Stimulated activated CD4-positive, alpha-beta T cell treated with anti-CD3 and anti-CD28 coated beads, Interleukin-15, amount 100 ng/mL, for 1 hour (primary cell): ENCODE data around the gene ADAMTS5.

ENCODE experiments used
- DNase-seq, 2 donors: peaks; one replicate each; pipeline ENCODE4 v3.0.0-alpha.2; 2020; ENCODE audit warnings: low read depth in 1 of 2, low spot score in 1 of 2

The ADAMTS5 gene

GRCh38 chr21:26888256-26888655 lies 78.6 kb downstream of the ADAMTS5 start:
- no peak for DNase-seq

- DNase-seq = no peak
These were observed 79.6 kb downstream of the ADAMTS5 start for GRCh38 chr21:26887251-26887650.

GRCh38 chr21:26884436-26884835 lies 82.5 kb downstream of the ADAMTS5 start:
- no peak for DNase-seq

- no peak for DNase-seq
These were observed 83.1 kb downstream of the ADAMTS5 start for GRCh38 chr21:26883768-26884167.

GRCh38 chr21:26881504-26882228 lies 85.2 kb downstream of the ADAMTS5 start:
- DNase-seq = no peak

GRCh38 chr21:26877018-26877417 lies 89.9 kb downstream of the ADAMTS5 start:
- no peak for DNase-seq

GRCh38 chr21:26874347-26874746 lies 92.5 kb downstream of the ADAMTS5 start:
- DNase-seq = no peak
